GM12878 (cell line): Measurements from ENCODE around the gene HOMER2. TPM values are rescaled to one million over a fixed set of nuclear protein-coding genes. Genes with fewer than 3 reads are reported as not detected.

Experiments used
- ATAC-seq: fragments of 200-7000 bp; cut with Tn5 transposase; 3 replicates; pipeline ENCODE4 v1.9.1; 2020; ENCODE audit warnings: mild to moderate bottlenecking, moderate library complexity
- BruUV-seq: library from RNA; stranded (reverse); fragments of 400-500 nt; replicated peaks from 2 replicates; lab custom pipeline; 2021; lab: Mats Ljungman, UMichigan
- CTCF ChIA-PET: fragments of 300-600 bp; sonication (Branson Sonifier 250); formaldehyde crosslinking; extraction: SDS; loops from one replicate; lab custom pipeline; 2021; ENCODE audit warnings: inconsistent platforms; lab: Yijun Ruan, JAX
- POLR2A ChIA-PET: fragments of 350-600 bp; formaldehyde crosslinking; extraction: SDS; loops from one replicate; lab custom pipeline; 2021; ENCODE audit warnings: inconsistent platforms; lab: Charles Lee
- RAD21 ChIA-PET: fragments of 300-600 bp; sonication (Branson Sonifier 250); formaldehyde crosslinking; loops from one replicate; lab custom pipeline; 2023; ENCODE audit warnings: antibody characterized with exemption; ENCODE audit not compliant: unreplicated experiment; lab: Charles Lee
- SMC1A ChIA-PET: fragments of 300-600 bp; sonication (Branson Sonifier 250); formaldehyde crosslinking; loops from one replicate; lab custom pipeline; 2023; ENCODE audit not compliant: unreplicated experiment, uncharacterized antibody; lab: Charles Lee
- DNase-seq: peaks from one replicate; pipeline ENCODE4 v3.0.0-alpha.2; 2011; ENCODE audit warnings: low read depth, low spot score
- FAIRE-seq: peaks from 3 replicates; lab custom pipeline; 2011; peaks lifted over from hg19 to GRCh38; lab: Jason Lieb, UNC
- H2AFZ ChIP-seq: 2 replicates; pipeline ENCODE4 v1.6.0; 2011; ENCODE audit warnings: low read depth, low read length, control low read depth; ENCODE audit not compliant: control insufficient read depth
- H3K27ac ChIP-seq: 2 replicates; pipeline ENCODE4 v1.5.1; 2011; ENCODE audit warnings: control low read depth; ENCODE audit not compliant: control insufficient read depth, insufficient read depth
- H3K27me3 ChIP-seq, 2 experiments: replicated peaks in 1 of 2; 2 replicates each; pipeline versions ENCODE4 v1.6.0 to v1.6.1; 2011; ENCODE audit warnings: low read length in 1 of 2; ENCODE audit not compliant: control insufficient read depth in 2 of 2, insufficient read depth in 2 of 2
- H3K36me3 ChIP-seq, 2 experiments: 2 replicates each; pipeline ENCODE4 v1.5.1; 2011; ENCODE audit warnings: low read length in 1 of 2; ENCODE audit not compliant: control insufficient read depth in 2 of 2, insufficient read depth in 2 of 2
- H3K4me1 ChIP-seq: 2 replicates; pipeline ENCODE4 v1.6.1; 2011; ENCODE audit warnings: mild to moderate bottlenecking, low read length, moderate library complexity, mixed read lengths; ENCODE audit not compliant: control insufficient read depth, insufficient read depth
- H3K4me2 ChIP-seq: 2 replicates; pipeline ENCODE4 v1.6.0; 2011; ENCODE audit warnings: control low read depth; ENCODE audit not compliant: control insufficient read depth, insufficient read depth
- H3K4me3 ChIP-seq: fragments of 200-600 bp; sonication (generic); 2 replicates; pipeline ENCODE4 v1.5.1; 2016
- H3K79me2 ChIP-seq: 2 replicates; pipeline ENCODE4 v1.6.0; 2011; ENCODE audit warnings: low read length; ENCODE audit not compliant: control insufficient read depth, insufficient read depth
- H3K9ac ChIP-seq: 2 replicates; pipeline ENCODE4 v1.8.0; 2011; ENCODE audit warnings: low read length, control low read depth, mixed read lengths; ENCODE audit not compliant: control insufficient read depth, insufficient read depth
- H3K9me3 ChIP-seq: replicated peaks from 3 replicates; pipeline ENCODE4 v1.5.1; 2011; ENCODE audit warnings: mild to moderate bottlenecking, low read length; ENCODE audit not compliant: control insufficient read depth, insufficient read depth
- H4K20me1 ChIP-seq: 2 replicates; pipeline ENCODE4 v1.6.0; 2011; ENCODE audit not compliant: control insufficient read depth, insufficient read depth
- SMAD1 ChIP-seq: fragments of 450-650 bp; IDR thresholded peaks from 2 replicates; pipeline ENCODE4 v1.6.1; 2018; ENCODE audit warnings: mild to moderate bottlenecking, low read depth; ENCODE audit not compliant: partially characterized antibody
- SP1 ChIP-seq: IDR thresholded peaks from one replicate; pipeline ENCODE4 v1.6.1; 2011; ENCODE audit warnings: low read depth, low read length
- WGBS: methylation state at CpG from one replicate; pipeline ENCODE4 v1.1.6; 2016; ENCODE audit warnings: low lambda C conversion rate; ENCODE audit not compliant: insufficient replicate concordance, insufficient coverage; ENCODE audit errors: missing lambda C conversion rate; 5-methylcytosine and 5-hydroxymethylcytosine counted together
- in situ Hi-C: fragments of 300-500 bp; cut with MboI; formaldehyde crosslinking; loops from 9 replicates; pipeline ENCODE4 v1.14.3; 2018; ENCODE audit warnings: mixed read lengths
- intact Hi-C: fragments of 100-400 bp; cut with micrococcal nuclease; formaldehyde crosslinking; loops from one replicate; pipeline ENCODE4 v1.14.2; 2022; ENCODE audit not compliant: unreplicated experiment
- polyA plus RNA-seq, 11 experiments: library from polyadenylated mRNA; depleted of rRNA in 4 of 11; unstranded in 6 of 11; stranded (reverse) in 5 of 11; fragments of >200 nt; fragmentation: Nextera tagmentation in 4 of 11; fragmentation: Illumina TruSeq in 1 of 11; extraction: Ambion mirVana in 4 of 11; extraction: Trizol in 1 of 11; gene quantifications; 1 replicate in 1 of 11; 2 replicates in 10 of 11; pipeline versions ENCODE4 v1.2.1 to v1.2.3, GENCODE V29; 2011 to 2016; ENCODE audit warnings: inconsistent platforms in 2 of 11, missing spikeins in 2 of 11, low read depth in 1 of 11
- total RNA-seq, 4 experiments: library from RNA; depleted of rRNA in 3 of 4; stranded (reverse); fragments of >200 nt in 3 of 4; fragmentation: Illumina TruSeq in 1 of 4; extraction: Trizol in 1 of 4; gene quantifications; 2 replicates each; pipeline versions ENCODE4 v1.2.1 to v1.2.3, GENCODE V29; 2013 to 2021
- TF ChIP-seq, protein P1 (sequence below): IDR thresholded peaks from 2 replicates; pipeline ENCODE4 v1.6.1; 2011; ENCODE audit warnings: low read depth, low read length, improper control_type of control experiment, borderline replicate concordance
- TF ChIP-seq, protein P2 (sequence below): fragments of 450-650 bp; IDR thresholded peaks from 2 replicates; pipeline ENCODE4 v1.6.1; 2018; ENCODE audit warnings: borderline replicate concordance, mild to moderate bottlenecking; ENCODE audit not compliant: partially characterized antibody
- TF ChIP-seq, protein P3 (sequence below): IDR thresholded peaks from 2 replicates; pipeline ENCODE4 v1.6.1; 2012; ENCODE audit warnings: low read depth, low read length, improper control_type of control experiment

The HOMER2 gene
- total and polyA plus RNA-seq, 10 of the 15 experiments (the other 5 are each of a cell fraction or from before 2014, with no cell fraction given): 0.60 to 5.0 (median 1.8) TPM

DNA sequence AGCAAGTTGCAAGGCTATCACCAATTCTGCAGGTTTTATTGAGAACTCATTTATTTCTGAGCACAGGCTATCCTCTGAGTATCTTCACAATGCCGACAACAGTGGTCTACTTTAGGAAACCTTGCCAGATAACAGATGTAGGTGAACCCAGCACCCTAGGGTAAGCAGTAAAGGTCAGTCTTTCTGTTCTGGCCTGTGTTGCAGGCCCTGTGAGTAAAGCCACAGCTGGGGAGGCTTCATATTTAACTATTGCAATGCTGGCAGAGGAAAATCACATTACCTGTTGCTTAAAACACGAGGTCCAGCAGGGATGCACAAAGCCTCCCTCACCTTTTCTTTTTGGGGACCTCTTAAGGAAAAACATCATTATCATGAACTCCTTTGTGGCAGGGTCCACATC, 87.6 kb downstream of the HOMER2 start:
- Histone ChIP-seq H2AFZ (no peak overlapping the region), H3K36me3 (no peaks in the 10 kb centered on the region), H3K9ac (no peak overlapping the region), H3K4me1 (no peaks in the 10 kb centered on the region), H3K79me2 (no peaks in the 10 kb centered on the region), H3K9me3 (no peaks in the 10 kb centered on the region), H3K27ac (no peak overlapping the region), H4K20me1 (no peaks in the 10 kb centered on the region), H3K4me3 (no peak overlapping the region), H3K4me2 (no peak overlapping the region), H3K27me3 (no peaks in the 10 kb centered on the region)
- CTCF ChIA-PET: interaction anchor here (0.6 to 1.2 kb wide), 3 partner anchors 12 to 334 kb away, joined by 3 to 4 read pairs (median 3); no protein-coding TSS in a partner anchor
- FAIRE-seq: no peak
- no peak for DNase-seq
- ATAC-seq: no peak
- SMC1A ChIA-PET: no interaction called here
- BruUV-seq: no TSS peak
- RAD21 ChIA-PET: no interaction called here
- in situ Hi-C loops: no loop called here
- POLR2A ChIA-PET: interaction anchor here (0.6 kb wide), 1 partner anchor 155 kb away, joined by 6 read pairs; no protein-coding TSS in a partner anchor
- intact Hi-C loops: no loop called here
- 11% methylated on average over 2 of the region's 2 CpGs for WGBS
- TF ChIP-seq SMAD1: no peak
- TF ChIP-seq SP1: no peak
- TF ChIP-seq, protein P1, sequence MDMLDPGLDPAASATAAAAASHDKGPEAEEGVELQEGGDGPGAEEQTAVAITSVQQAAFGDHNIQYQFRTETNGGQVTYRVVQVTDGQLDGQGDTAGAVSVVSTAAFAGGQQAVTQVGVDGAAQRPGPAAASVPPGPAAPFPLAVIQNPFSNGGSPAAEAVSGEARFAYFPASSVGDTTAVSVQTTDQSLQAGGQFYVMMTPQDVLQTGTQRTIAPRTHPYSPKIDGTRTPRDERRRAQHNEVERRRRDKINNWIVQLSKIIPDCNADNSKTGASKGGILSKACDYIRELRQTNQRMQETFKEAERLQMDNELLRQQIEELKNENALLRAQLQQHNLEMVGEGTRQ: no peak
- TF ChIP-seq, protein P2, sequence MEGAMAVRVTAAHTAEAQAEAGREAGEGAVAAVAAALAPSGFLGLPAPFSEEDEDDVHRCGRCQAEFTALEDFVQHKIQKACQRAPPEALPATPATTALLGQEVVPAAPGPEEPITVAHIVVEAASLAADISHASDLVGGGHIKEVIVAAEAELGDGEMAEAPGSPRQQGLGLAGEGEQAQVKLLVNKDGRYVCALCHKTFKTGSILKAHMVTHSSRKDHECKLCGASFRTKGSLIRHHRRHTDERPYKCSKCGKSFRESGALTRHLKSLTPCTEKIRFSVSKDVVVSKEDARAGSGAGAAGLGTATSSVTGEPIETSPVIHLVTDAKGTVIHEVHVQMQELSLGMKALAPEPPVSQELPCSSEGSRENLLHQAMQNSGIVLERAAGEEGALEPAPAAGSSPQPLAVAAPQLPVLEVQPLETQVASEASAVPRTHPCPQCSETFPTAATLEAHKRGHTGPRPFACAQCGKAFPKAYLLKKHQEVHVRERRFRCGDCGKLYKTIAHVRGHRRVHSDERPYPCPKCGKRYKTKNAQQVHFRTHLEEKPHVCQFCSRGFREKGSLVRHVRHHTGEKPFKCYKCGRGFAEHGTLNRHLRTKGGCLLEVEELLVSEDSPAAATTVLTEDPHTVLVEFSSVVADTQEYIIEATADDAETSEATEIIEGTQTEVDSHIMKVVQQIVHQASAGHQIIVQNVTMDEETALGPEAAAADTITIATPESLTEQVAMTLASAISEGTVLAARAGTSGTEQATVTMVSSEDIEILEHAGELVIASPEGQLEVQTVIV: no peak
- TF ChIP-seq, protein P3, sequence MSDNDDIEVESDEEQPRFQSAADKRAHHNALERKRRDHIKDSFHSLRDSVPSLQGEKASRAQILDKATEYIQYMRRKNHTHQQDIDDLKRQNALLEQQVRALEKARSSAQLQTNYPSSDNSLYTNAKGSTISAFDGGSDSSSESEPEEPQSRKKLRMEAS: no peak
